IPS-NIHi7 (cell line): ENCODE results near the gene STC2.

Experiments
- DNase-seq: peaks from one replicate; pipeline ENCODE4 v3.0.0; 2012; ENCODE audit warnings: mixed read lengths; ENCODE audit errors: extremely low spot score

STC2 gene

GRCh38 chr5:173312821-173313220 lies 15.4 kb downstream of the STC2 start:
- DNase-seq: no peak

- no peak for DNase-seq
Observed at GRCh38 chr5:173311818-173312585, 16.2 kb downstream of the STC2 start.

GRCh38 chr5:173310861-173311785 lies 17.1 kb downstream of the STC2 start:
- DNase-seq: no peak

DNA sequence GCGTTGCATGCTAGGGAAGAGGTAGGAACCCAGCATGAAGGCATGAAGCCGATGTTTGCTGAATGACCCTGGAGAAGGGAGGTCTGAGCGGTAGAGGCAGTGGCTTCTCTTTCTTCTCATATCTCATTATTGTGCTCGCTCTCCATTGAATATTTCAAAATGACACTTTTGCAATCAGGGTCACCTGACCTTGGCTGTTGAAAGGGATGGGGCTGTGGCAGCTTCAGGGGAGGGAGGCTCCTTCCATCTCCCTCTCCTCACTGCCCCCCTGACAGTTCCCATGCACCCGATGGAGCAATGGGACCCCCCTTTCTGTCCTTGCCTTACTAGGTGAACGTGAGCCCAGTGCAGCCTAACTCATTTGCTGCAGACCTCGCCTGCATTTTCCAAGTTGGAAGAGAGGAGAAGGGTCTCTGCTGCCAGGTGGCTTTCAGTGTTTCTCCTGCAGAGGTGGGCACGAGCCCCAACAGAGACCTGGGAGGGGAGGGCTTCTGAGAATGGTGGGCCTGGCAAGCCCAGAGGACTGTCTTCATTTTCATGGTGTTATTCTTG lies 17.9 kb downstream of the STC2 start:
- DNase-seq: no peak

- DNase-seq: no peak
Observed at GRCh38 chr5:173309731-173310130, 18.5 kb downstream of the STC2 start.

GRCh38 chr5:173308226-173308625 lies 20.0 kb downstream of the STC2 start:
- DNase-seq: no peak

DNA sequence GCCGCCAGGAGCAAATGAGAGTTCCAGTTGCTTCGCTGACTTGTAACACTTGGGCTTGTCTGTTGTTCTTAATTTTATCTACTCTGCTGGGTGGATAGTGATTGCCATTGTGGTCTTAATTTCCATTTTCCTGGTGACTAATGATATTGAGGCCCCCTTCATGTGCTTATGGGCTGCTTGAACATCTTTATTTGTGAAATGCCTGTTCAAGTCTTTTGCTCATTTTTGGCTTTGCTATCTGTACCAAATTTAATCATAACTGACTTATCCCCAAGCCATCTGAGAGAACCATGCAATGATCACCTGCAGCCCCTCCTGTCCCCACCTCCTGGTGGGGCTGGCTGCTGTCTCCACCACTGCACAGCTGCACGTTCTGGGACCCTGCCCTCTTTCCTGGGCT lies 20.5 kb downstream of the STC2 start:
- no peak for DNase-seq

GRCh38 chr5:173306695-173307094 lies 21.5 kb downstream of the STC2 start:
- no peak for DNase-seq

DNA sequence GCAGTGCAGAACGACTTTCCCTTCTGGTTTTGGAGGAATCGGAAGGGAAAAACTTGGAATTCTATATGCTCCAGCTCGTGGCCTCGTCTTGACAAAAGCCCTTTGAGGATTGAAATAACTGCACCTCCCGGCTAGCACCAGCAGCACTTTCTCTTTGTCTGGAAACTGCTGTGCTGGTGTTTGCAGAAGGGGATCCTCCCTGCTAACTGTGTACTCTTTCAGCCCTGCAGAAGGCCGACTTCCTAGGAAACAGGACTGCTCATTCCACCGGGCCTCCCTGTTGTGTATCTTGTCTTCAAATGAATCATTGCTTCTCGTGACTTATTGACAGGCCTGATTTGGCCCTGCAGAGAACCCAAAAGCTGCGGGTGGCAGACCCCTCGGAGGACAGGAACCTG lies 23.6 kb downstream of the STC2 start:
- no peak for DNase-seq

DNA sequence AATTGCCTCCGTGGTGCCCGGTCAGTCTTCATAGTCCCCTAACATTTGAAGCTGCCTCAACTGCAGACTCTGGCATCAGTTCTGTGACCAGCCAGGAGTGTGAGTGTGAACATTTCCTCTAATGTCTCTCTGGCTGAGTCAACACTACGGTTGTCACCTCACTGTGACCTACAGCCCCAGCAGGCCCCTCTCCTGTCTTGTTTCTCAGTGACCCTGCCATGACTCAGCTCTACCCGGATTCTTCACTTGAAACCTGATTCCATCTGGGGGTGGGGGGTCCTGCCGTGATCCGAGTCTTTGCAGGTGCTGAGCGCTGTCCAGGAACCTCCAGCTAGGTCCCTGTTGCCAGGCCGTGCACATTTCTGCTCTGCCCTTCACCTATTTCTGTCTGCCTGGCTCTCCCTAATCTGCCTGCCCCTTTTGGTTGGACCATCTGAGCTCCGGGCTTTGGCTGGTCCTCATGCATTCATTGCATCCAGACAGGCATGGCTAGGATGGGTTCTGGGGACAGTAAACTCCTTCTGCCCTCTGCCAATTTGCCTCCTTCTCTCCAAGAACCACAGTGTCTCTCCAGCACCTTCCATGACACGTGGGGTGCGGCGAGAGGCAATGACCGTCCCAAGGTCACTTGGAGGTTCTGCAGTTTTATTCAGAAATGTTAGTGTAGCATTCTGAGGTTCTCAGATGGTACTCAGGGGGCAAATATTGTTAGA lies 24.2 kb downstream of the STC2 start:
- DNase-seq: peak; percentile 85

DNA sequence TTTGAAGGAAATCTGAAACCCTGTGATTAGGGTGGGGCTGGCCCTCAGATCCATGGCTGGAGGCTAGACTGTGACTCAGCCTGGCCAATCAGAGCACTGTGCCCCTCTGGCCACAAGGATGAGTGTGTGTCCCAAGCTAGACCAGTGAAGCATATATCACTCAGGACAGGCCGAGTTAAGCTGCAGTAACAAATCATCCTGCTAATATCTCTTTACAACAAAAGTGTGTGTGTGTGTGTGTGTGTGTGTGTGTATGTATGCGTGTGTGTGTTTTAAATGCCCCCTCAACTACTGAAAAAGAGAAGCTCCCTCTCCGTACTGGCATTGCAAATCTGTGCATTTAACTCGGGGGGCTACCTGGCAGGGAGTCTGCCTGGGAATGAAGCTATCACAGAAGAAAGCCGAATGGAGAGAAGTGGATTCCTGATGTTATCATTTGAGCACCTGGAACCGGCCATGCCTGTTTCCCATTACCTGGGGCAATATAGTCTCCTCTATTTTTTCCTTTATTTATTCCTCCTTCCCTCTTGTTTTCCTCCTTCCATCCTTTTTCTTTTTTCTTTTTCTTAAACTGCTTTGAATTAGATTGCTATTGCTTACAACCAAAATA lies 25.6 kb downstream of the STC2 start:
- peak; percentile 67 for DNase-seq

GRCh38 chr5:173301695-173302545 lies 26.3 kb downstream of the STC2 start:
- no peak for DNase-seq

DNA sequence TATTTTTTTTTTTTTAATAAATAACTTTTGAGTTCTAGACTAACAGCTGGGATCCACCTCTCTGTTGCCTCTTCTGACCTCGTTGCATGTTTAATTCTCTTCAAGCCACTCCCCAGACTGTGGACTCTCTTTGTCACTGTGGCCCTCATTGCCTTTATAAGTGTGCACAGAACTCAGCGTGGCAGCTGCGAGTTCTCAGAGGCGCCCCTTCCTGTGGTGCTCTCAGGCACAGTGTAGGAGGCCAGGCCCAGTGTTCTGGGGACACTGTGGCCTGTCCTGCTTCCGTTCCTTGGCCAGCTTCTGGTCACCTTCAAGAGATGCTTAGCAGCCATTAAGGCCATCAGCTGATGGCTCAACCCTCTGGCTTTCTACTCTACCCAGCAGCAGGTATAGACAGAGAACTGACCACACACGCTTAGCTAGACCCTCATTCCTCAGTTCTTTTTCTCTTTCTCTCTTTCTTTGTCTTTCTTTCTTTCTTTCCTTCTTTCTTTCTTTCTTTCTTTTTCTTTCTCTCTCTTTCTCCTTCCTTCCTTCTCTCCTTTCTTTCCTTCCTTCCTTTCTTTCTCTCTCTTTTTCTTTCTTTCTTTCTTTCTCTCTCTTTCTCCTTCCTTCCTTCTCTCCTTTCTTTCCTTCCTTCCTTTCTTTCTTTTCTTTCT lies 27.7 kb downstream of the STC2 start:
- no peak for DNase-seq

DNA sequence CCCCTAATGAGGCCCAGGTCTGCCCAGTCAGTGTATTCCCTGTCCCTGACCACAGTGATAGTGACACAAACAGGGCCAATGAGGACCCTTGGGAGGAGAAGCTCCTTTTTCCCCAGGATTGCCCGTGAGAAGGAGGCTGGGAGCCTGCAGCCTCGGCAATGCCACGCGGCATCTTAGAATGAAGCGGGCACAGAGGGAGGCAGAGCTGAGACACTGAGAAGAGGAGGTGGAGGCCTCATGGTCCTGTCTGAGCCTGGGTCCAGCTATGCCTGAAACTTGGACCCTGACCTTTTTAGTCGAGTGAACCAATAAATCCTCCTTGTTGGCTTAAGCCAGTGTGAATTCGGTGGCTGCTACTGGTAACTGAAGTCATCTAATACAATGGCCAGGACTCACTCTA lies 28.4 kb downstream of the STC2 start:
- DNase-seq: no peak

GRCh38 chr5:173298213-173298926 lies 29.8 kb downstream of the STC2 start:
- DNase-seq: no peak

DNA sequence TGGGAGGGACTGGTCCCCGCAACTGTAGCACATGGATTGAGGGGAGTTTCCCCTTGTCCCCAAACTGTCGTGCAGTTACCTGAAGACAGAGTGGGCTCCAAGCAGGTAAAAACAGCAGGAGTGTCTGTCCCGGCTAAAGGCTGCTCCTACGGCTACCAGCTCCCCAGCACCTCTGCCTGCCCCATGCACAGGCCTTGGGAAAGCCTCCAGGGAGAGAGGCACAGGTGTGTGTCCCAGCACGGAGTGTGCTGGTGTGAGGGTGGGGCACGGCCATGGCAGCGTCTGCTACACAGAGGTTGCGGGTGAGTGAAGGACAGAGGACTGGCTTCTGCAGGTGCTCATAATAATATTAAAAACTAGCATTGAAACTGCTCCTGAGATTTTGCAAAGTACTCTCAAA lies 30.4 kb downstream of the STC2 start:
- DNase-seq: no peak

DNA sequence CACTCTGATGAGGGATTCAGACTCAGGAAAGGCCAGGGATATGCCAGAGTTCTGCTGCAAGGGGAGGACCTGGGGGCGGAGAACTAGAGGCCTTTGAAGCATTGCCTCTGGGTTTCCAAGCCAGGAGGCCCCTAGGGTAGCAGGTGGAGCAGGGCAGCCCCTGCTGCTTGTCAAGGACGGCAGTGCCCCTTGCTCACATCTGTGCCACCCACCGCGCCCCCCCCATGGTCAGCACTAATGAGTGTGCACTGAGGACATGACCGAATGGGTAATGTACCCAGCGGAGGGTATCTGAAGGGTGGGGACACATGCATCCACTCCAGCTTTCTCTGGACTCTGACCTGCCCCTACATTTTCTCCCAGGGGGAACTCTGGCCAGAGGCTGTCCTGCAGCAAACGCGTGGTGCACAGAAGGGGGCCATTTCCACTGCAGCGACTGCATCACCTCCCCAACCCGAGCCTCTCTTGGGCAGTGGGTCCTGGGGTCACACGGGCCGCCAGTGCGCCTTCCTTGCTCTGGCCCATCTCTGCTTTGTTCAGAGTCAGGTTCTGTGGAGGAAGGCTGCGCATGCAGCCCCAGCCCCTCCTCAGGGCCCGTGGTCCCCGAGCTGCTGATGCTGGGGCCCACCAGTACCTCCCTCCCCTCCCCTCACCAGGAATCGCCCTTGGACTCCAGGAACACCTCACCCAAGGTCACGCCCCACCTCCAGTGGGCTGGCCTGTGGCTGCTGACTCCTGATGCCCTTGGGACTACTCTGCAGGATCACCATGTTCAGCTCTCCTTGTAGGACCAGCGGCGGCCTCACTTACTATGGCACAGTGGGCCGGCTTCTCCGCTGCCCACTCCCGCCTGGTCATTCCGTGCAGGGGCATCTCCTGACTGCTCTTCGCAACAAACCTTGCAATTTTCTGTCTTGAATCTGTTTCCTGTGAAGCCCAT lies 31.2 kb downstream of the STC2 start:
- no peak for DNase-seq

DNA sequence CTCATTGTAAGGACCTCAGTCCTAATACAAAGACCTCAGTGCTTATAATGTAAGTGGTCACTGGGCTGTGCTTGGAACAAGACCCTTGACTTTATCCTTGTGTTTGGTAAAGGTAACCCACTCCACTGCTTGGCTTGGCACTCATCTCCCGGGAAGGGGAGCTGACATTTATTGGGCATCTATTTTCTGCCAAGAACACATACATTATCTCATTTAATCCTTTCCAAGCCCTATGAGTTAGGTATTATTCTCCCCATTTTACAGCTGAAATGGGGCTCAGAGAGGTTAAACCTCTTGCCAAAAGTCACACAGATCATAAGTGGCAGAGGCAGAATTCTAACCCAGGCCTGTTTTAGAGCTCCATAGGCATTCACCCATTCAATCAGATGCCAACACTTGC lies 32.4 kb downstream of the STC2 start:
- DNase-seq: no peak
